SK-N-SH (cell line): ENCODE results near the gene PHF12. TPM values are rescaled to one million over a fixed set of nuclear protein-coding genes. Genes with fewer than 3 reads are reported as not detected.
A peak's percentile ranks its signal among the peaks of the same experiment; 100 is the strongest.
"Not testable (repeated sequence)": the region's sequence is repeated elsewhere in the genome, so short reads cannot be mapped to it uniquely, and the experiment has no call there.

Experiments
- CTCF ChIA-PET: fragments of 300-600, 350-600 bp; formaldehyde crosslinking; extraction: SDS; loops from one replicate; lab custom pipeline; 2021; lab: Yijun Ruan, JAX
- POLR2A ChIA-PET: fragments of 350-600 bp; sonication (Branson Sonifier 250); formaldehyde crosslinking; extraction: SDS; loops from one replicate; lab custom pipeline; 2020; ENCODE audit warnings: antibody characterized with exemption, inconsistent platforms; lab: Yijun Ruan, JAX
- DNase-seq: peaks from one replicate; pipeline ENCODE4 v3.0.0; 2012
- H2AFZ ChIP-seq: fragments of 200-600 bp; sonication (generic); 2 replicates; pipeline ENCODE4 v1.8.1; 2016; ENCODE audit warnings: antibody characterized with exemption, mild to moderate bottlenecking, low read depth
- H3F3A ChIP-seq: fragments of 200-600 bp; sonication (generic); replicated peaks from 2 replicates; pipeline ENCODE3; 2016; ENCODE audit warnings: antibody characterized with exemption, mild to moderate bottlenecking; ENCODE audit not compliant: insufficient read depth
- H3K27ac ChIP-seq, 2 experiments: fragments of 200-500 bp in 1 of 2; fragments of 200-600 bp in 1 of 2; sonication (Bioruptor generic) in 1 of 2; sonication (generic), shearing (Covaris generic) in 1 of 2; 2 replicates each; pipeline versions ENCODE4 v1.5.1 to v1.6.1; 2014 to 2016; ENCODE audit warnings: low read depth in 2 of 2, inconsistent platforms in 1 of 2, low read length in 1 of 2, mild to moderate bottlenecking in 1 of 2, mixed read lengths in 1 of 2
- H3K27me3 ChIP-seq: fragments of 200-600 bp; sonication (generic), shearing (Covaris generic); 2 replicates; pipeline ENCODE4 v1.6.1; 2016; ENCODE audit warnings: mixed run types; ENCODE audit not compliant: insufficient read depth
- H3K36me3 ChIP-seq, 2 experiments: fragments of 200-500 bp in 1 of 2; fragments of 200-600 bp in 1 of 2; sonication (Bioruptor generic) in 1 of 2; sonication (generic) in 1 of 2; replicated peaks in 1 of 2; 2 replicates each; pipeline versions ENCODE3 to v1.5.1; 2014 to 2016; ENCODE audit warnings: low read length in 1 of 2, mild to moderate bottlenecking in 1 of 2; ENCODE audit not compliant: insufficient read depth in 2 of 2, control insufficient read depth in 1 of 2
- H3K4me1 ChIP-seq, 2 experiments: fragments of 200-500 bp in 1 of 2; fragments of 200-600 bp in 1 of 2; sonication (Bioruptor generic) in 1 of 2; sonication (generic), shearing (Covaris generic) in 1 of 2; 2 replicates each; pipeline versions ENCODE4 v1.5.1 to v1.6.1; 2014 to 2016; ENCODE audit warnings: low read depth in 1 of 2, low read length in 1 of 2, mixed run types in 1 of 2; ENCODE audit not compliant: insufficient read depth in 2 of 2, control insufficient read depth in 1 of 2
- H3K4me2 ChIP-seq: fragments of 200-600 bp; sonication (generic), shearing (Covaris generic); 2 replicates; pipeline ENCODE4 v1.6.1; 2017; ENCODE audit warnings: mixed run types
- H3K4me3 ChIP-seq, 2 experiments: fragments of 200-500 bp in 1 of 2; fragments of 200-600 bp in 1 of 2; sonication (Bioruptor generic) in 1 of 2; sonication (generic), shearing (Covaris generic) in 1 of 2; 2 replicates each; pipeline versions ENCODE4 v1.5.1 to v1.8.1; 2014 to 2016; ENCODE audit warnings: low read depth in 2 of 2, inconsistent platforms in 1 of 2, low read length in 1 of 2, mild to moderate bottlenecking in 1 of 2, mixed read lengths in 1 of 2, moderate library complexity in 1 of 2
- H3K79me2 ChIP-seq: fragments of 200-600 bp; sonication (generic); 2 replicates; pipeline ENCODE4 v1.8.1; 2017; ENCODE audit warnings: mild to moderate bottlenecking; ENCODE audit not compliant: insufficient read depth
- H3K9ac ChIP-seq: fragments of 200-600 bp; sonication (generic); 2 replicates; pipeline ENCODE4 v1.6.1; 2017; ENCODE audit warnings: mixed run types
- H3K9me2 ChIP-seq: fragments of 200-600 bp; sonication (generic); 2 replicates; pipeline ENCODE4 v1.6.1; 2017; ENCODE audit warnings: mixed run types
- H3K9me3 ChIP-seq: fragments of 200-600 bp; sonication (generic); 2 replicates; pipeline ENCODE4 v1.6.1; 2017; ENCODE audit warnings: mixed run types, mild to moderate bottlenecking, moderate library complexity
- H4K20me1 ChIP-seq: fragments of 200-600 bp; sonication (generic); 2 replicates; pipeline ENCODE4 v1.6.1; 2017; ENCODE audit warnings: mild to moderate bottlenecking, mixed run types; ENCODE audit not compliant: insufficient read depth
- CHD2 ChIP-seq: fragments of 150-350 bp; IDR thresholded peaks from 2 replicates; pipeline ENCODE4 v1.6.1; 2018; ENCODE audit warnings: low read length; ENCODE audit not compliant: partially characterized antibody
- FOXM1 ChIP-seq: IDR thresholded peaks from 2 replicates; pipeline ENCODE4 v1.4.0; 2012; ENCODE audit warnings: low read depth, mild to moderate bottlenecking
- GATA2 ChIP-seq: sonication (generic); formaldehyde crosslinking; IDR thresholded peaks from 2 replicates; pipeline ENCODE4 v1.5.0; 2020; ENCODE audit warnings: mild to moderate bottlenecking, missing genetic modification reagents
- JUND ChIP-seq: IDR thresholded peaks from 2 replicates; pipeline ENCODE4 v1.4.0; 2012
- MXI1 ChIP-seq: IDR thresholded peaks from 2 replicates; pipeline ENCODE4 v1.6.1; 2012; ENCODE audit warnings: mild to moderate bottlenecking, low read depth, low read length, improper control_type of control experiment
- NFIC ChIP-seq: IDR thresholded peaks from 2 replicates; pipeline ENCODE4 v1.4.0; 2012; ENCODE audit warnings: borderline replicate concordance
- RAD21 ChIP-seq: IDR thresholded peaks from 2 replicates; pipeline ENCODE4 v1.6.1; 2012; ENCODE audit warnings: mild to moderate bottlenecking, low read length
- WGBS: methylation state at CpG from one replicate; pipeline ENCODE4 v1.1.6; 2017; ENCODE audit warnings: low lambda C conversion rate; 5-methylcytosine and 5-hydroxymethylcytosine counted together
- polyA plus RNA-seq, 3 experiments: library from polyadenylated mRNA; depleted of rRNA; stranded (reverse); fragments of >200 nt; gene quantifications; 2 replicates each; pipeline ENCODE4 v1.2.3, GENCODE V29; 2012
- TF ChIP-seq, protein P1 (sequence below): IDR thresholded peaks from 2 replicates; pipeline ENCODE4 v1.6.1; 2012; ENCODE audit warnings: mild to moderate bottlenecking, low read depth, low read length, moderate library complexity
- TF ChIP-seq, protein P2 (sequence below): IDR thresholded peaks from 2 replicates; pipeline ENCODE4; 2012
- TF ChIP-seq, protein P3 (sequence below): fragments of 200-600 bp; sonication (generic); IDR thresholded peaks from 2 replicates; pipeline ENCODE4 v1.6.1; 2017; ENCODE audit warnings: antibody characterized with exemption, mild to moderate bottlenecking, moderate library complexity
- TF ChIP-seq, protein P4 (sequence below): IDR thresholded peaks from 2 replicates; pipeline ENCODE4 v1.4.0; 2012; ENCODE audit warnings: low read depth

PHF12 gene
- polyA plus RNA-seq, 1 of the 3 experiments (the other 2 are of a cell fraction) = 24.0 TPM

DNA sequence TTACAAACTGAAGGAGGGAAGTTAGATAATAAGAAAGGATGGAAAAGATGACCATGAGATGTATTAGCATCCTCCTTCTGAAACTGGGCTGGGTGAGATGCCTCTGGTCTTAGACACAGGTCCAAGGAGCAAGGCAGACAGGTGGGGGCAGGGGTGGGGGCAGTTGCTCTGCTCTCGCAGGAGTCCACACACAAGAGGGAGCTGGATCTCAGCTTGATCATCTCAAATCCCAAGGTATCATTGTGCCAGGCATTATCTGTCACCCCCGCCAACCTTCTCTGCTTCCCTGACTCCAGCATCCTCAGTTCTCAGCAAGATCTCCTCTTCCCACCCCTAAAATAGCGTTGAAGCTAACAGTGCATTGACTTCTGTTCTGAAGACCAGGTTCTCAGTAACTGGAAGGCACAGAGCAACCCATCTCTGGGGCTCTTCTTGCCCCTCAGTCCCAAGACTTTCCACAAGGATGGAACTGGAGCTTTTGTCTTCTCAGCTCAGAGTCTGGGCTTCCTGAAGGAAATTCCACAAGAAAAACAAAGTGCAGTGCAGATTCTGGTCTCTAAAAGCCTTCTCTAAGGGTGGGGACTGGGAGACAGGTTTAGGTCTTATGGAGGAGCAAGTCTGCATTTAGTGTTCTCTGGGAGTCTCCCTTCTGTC lies 55.4 kb downstream of the PHF12 start:
- Histone ChIP-seq H3K9ac (peak overlapping the region; percentile 77; the same call in 1 of the 2 replicates), H3K27ac (peak overlapping the region in 1 of 2 experiments; percentile 85; a peak in 1 of 4 replicates), H3K4me2 (peak overlapping the region; percentile 99), H3K9me2 (no peaks in the 10 kb centered on the region), H3F3A (peaks cover 16% of the 10 kb centered on the region), H2AFZ (0 out of 2 replicates have a peak overlapping the region, but pooled peaks have one; percentile 93), H3K27me3 (no peaks in the 10 kb centered on the region), H3K9me3 (no peaks in the 10 kb centered on the region), H3K36me3 (peaks cover 0 to 2% of the 10 kb centered on the region in 2 experiments), H3K79me2 (peaks cover 59% of the 10 kb centered on the region), H4K20me1 (no peaks in the 10 kb centered on the region), H3K4me3 (peak overlapping the region; percentile 76 to 98), H3K4me1 (peaks cover 15 to 18% of the 10 kb centered on the region in 2 experiments; a peak in 2 of 4 replicates)
- ChIA-PET CTCF (interaction anchor here (0.6 to 9.0 kb wide), 8 partner anchors 12 to 203 kb away, joined by 3 to 95 read pairs (median 5); partner anchors contain the start of gene TLCD1), POLR2A (no interaction called here)
- 70% methylated on average over 2 of the region's 3 CpGs for WGBS
- no peak for DNase-seq
- no peak for TF ChIP-seq RAD21
- TF ChIP-seq GATA2 = no peak
- TF ChIP-seq, protein P1, sequence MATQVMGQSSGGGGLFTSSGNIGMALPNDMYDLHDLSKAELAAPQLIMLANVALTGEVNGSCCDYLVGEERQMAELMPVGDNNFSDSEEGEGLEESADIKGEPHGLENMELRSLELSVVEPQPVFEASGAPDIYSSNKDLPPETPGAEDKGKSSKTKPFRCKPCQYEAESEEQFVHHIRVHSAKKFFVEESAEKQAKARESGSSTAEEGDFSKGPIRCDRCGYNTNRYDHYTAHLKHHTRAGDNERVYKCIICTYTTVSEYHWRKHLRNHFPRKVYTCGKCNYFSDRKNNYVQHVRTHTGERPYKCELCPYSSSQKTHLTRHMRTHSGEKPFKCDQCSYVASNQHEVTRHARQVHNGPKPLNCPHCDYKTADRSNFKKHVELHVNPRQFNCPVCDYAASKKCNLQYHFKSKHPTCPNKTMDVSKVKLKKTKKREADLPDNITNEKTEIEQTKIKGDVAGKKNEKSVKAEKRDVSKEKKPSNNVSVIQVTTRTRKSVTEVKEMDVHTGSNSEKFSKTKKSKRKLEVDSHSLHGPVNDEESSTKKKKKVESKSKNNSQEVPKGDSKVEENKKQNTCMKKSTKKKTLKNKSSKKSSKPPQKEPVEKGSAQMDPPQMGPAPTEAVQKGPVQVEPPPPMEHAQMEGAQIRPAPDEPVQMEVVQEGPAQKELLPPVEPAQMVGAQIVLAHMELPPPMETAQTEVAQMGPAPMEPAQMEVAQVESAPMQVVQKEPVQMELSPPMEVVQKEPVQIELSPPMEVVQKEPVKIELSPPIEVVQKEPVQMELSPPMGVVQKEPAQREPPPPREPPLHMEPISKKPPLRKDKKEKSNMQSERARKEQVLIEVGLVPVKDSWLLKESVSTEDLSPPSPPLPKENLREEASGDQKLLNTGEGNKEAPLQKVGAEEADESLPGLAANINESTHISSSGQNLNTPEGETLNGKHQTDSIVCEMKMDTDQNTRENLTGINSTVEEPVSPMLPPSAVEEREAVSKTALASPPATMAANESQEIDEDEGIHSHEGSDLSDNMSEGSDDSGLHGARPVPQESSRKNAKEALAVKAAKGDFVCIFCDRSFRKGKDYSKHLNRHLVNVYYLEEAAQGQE = no peak
- TF ChIP-seq, protein P2, sequence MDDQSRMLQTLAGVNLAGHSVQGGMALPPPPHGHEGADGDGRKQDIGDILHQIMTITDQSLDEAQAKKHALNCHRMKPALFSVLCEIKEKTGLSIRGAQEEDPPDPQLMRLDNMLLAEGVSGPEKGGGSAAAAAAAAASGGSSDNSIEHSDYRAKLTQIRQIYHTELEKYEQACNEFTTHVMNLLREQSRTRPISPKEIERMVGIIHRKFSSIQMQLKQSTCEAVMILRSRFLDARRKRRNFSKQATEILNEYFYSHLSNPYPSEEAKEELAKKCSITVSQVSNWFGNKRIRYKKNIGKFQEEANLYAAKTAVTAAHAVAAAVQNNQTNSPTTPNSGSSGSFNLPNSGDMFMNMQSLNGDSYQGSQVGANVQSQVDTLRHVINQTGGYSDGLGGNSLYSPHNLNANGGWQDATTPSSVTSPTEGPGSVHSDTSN = no peak
- TF ChIP-seq JUND = no peak
- TF ChIP-seq, protein P3, sequence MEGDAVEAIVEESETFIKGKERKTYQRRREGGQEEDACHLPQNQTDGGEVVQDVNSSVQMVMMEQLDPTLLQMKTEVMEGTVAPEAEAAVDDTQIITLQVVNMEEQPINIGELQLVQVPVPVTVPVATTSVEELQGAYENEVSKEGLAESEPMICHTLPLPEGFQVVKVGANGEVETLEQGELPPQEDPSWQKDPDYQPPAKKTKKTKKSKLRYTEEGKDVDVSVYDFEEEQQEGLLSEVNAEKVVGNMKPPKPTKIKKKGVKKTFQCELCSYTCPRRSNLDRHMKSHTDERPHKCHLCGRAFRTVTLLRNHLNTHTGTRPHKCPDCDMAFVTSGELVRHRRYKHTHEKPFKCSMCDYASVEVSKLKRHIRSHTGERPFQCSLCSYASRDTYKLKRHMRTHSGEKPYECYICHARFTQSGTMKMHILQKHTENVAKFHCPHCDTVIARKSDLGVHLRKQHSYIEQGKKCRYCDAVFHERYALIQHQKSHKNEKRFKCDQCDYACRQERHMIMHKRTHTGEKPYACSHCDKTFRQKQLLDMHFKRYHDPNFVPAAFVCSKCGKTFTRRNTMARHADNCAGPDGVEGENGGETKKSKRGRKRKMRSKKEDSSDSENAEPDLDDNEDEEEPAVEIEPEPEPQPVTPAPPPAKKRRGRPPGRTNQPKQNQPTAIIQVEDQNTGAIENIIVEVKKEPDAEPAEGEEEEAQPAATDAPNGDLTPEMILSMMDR = no peak
- no peak for TF ChIP-seq FOXM1
- no peak for TF ChIP-seq NFIC
- TF ChIP-seq, protein P4, sequence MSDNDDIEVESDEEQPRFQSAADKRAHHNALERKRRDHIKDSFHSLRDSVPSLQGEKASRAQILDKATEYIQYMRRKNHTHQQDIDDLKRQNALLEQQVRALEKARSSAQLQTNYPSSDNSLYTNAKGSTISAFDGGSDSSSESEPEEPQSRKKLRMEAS = no peak
- TF ChIP-seq CHD2 = no peak
- TF ChIP-seq MXI1 = no peak

DNA sequence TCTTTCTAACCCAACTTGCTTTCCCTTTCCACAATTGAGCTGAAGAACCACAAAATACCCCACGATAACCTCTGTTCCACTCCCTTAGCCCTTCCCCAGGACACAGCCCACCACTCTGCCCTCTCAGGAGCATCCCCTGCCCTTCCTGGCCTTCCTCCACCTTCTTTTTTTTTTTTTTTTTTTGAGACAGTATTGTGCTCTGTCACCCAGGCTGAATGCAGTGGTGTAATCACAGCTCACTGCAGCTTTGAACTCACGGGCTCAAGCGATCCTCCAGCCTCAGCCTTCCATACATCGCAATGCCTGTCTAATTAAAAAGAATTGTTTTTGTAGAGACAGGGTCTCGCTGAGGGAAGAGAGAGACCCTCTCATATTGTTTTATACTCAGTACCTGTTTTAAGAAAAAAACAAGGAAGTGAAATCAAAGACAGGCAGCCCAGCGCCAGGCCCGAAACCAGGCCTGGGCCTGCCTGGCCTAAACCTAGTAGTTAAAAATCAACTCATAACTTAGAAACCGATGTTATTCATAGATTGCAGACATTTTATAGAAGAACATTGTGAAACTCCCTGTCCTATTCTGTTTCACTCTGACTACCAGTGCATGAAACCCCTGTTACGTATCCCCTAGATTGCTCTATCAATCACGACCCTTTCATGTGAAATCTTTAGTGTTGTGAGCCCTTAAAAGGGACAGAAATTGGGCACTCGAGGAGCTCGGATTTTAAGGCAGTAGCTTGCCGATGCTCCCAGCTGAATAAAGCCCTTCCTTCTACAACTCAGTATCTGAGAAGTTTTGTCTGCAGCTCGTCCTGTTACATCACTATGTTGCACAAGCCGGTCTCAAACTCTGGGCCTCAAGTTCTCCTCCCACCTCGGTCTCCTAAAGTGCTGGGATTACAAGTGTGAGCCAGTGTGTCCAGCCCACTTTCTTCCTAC lies 57.8 kb downstream of the PHF12 start:
- not testable (repeated sequence) for H4K20me1 ChIP-seq, DNase-seq, H3K27me3 ChIP-seq, H3K36me3 ChIP-seq, H3K4me2 ChIP-seq, H3K27ac ChIP-seq, H3K9me3 ChIP-seq, H2AFZ ChIP-seq, H3K4me3 ChIP-seq, H3K9ac ChIP-seq, H3K9me2 ChIP-seq
- WGBS = 95% methylated on average over 16 of the region's 16 CpGs
- peaks cover 13% of the 10 kb centered on the region for H3F3A ChIP-seq
- POLR2A ChIA-PET = interaction anchor here (0.7 kb wide), 1 partner anchor 683 kb away, joined by 3 read pairs; no protein-coding TSS in a partner anchor
- H3K79me2 ChIP-seq = peaks cover 55% of the 10 kb centered on the region
- CTCF ChIA-PET = interaction anchor here (1.3 to 3.9 kb wide), 4 partner anchors 10 to 166 kb away, joined by 4 to 24 read pairs (median 6); partner anchors contain the start of gene DHRS13
- H3K4me1 ChIP-seq = peaks cover 15 to 18% of the 10 kb centered on the region in 2 experiments; a peak in 2 of 4 replicates
